Liver (tissue), 3 donors: ENCODE measurements around the gene RRAS2.

Source experiments
- CTCF ChIP-seq: fragments of 150-350 bp; IDR thresholded peaks from 2 replicates; pipeline ENCODE4 v1.5.1; 2017; ENCODE audit warnings: improper control_type of control experiment, low read depth, low read length; ENCODE audit not compliant: missing input control
- EGR1 ChIP-seq, 2 donors: IDR thresholded peaks; 2 replicates each; pipeline ENCODE4 v1.6.1; 2016 to 2018; ENCODE audit warnings: antibody characterized with exemption in 2 of 2, low read depth in 2 of 2
- GABPA ChIP-seq, 2 donors: IDR thresholded peaks in 1 of 2; conservative IDR thresholded peaks in 1 of 2; 2 replicates each; pipeline ENCODE4 v1.6.1; 2016; ENCODE audit warnings: antibody characterized with exemption in 2 of 2, mild to moderate bottlenecking in 1 of 2, moderate library complexity in 1 of 2
- JUND ChIP-seq, 2 donors: IDR thresholded peaks; 2 replicates each; pipeline ENCODE4 v1.6.1; 2016; ENCODE audit warnings: antibody characterized with exemption in 2 of 2
- MAX ChIP-seq: IDR thresholded peaks from 2 replicates; pipeline ENCODE4 v1.6.1; 2016; ENCODE audit warnings: antibody characterized with exemption
- RXRA ChIP-seq, 2 donors: IDR thresholded peaks; 2 replicates each; pipeline ENCODE4 v1.6.1; 2017 to 2018; ENCODE audit warnings: antibody characterized with exemption in 2 of 2, mild to moderate bottlenecking in 1 of 2
- YY1 ChIP-seq: IDR thresholded peaks from 2 replicates; pipeline ENCODE4 v1.6.1; 2016; ENCODE audit warnings: antibody characterized with exemption, mild to moderate bottlenecking
- TF ChIP-seq, protein P1 (sequence below): IDR thresholded peaks from 2 replicates; pipeline ENCODE4 v1.6.1; 2016; ENCODE audit warnings: antibody characterized with exemption
- TF ChIP-seq, protein P2 (sequence below): IDR thresholded peaks from 2 replicates; pipeline ENCODE4 v1.6.1; 2016; ENCODE audit warnings: antibody characterized with exemption
- donor health status: healthy.
- donor health status: healthy.

GRCh38 chr11:14259186-14259784, 99.7 kb downstream of the RRAS2 start:
- TF ChIP-seq CTCF (no peak), GABPA (IDR thresholded peaks at IDR 0.05 in 1 of 2, conservative IDR thresholded peaks at IDR 0.05 in 1 of 2) (no peak), JUND (IDR thresholded peaks at IDR 0.05) (no peak), EGR1 (IDR thresholded peaks at IDR 0.05; ENCODE audit: low read depth in 2 of 2) (no peak), YY1 (no peak), MAX (no peak), RXRA (IDR thresholded peaks at IDR 0.05) (no peak)
- TF ChIP-seq, protein P1, sequence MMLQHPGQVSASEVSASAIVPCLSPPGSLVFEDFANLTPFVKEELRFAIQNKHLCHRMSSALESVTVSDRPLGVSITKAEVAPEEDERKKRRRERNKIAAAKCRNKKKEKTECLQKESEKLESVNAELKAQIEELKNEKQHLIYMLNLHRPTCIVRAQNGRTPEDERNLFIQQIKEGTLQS: no peak
- TF ChIP-seq, protein P2, sequence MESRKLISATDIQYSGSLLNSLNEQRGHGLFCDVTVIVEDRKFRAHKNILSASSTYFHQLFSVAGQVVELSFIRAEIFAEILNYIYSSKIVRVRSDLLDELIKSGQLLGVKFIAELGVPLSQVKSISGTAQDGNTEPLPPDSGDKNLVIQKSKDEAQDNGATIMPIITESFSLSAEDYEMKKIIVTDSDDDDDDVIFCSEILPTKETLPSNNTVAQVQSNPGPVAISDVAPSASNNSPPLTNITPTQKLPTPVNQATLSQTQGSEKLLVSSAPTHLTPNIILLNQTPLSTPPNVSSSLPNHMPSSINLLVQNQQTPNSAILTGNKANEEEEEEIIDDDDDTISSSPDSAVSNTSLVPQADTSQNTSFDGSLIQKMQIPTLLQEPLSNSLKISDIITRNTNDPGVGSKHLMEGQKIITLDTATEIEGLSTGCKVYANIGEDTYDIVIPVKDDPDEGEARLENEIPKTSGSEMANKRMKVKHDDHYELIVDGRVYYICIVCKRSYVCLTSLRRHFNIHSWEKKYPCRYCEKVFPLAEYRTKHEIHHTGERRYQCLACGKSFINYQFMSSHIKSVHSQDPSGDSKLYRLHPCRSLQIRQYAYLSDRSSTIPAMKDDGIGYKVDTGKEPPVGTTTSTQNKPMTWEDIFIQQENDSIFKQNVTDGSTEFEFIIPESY: no peak
